ENCODE data around the gene EFCAB8. TPM values are rescaled to one million over a fixed set of nuclear protein-coding genes. Genes with fewer than 3 reads are reported as not detected.
A peak's percentile ranks its signal among the peaks of the same experiment; 100 is the strongest.
"Not testable (repeated sequence)": the region's sequence is repeated elsewhere in the genome, so short reads cannot be mapped to it uniquely, and the experiment has no call there.

The EFCAB8 gene
- total RNA-seq, 2 experiments from 2014 or later: 0.94 to 1.2 TPM

- ChIA-PET POLR2A (no interaction called here), CTCF (interaction anchor here (1.5 kb wide), 1 partner anchor 16 kb away, joined by 5 read pairs; no protein-coding TSS in a partner anchor)
- H3K27me3 Mint-ChIP-seq: no peaks in the 10 kb centered on the region
- H3K36me3 Mint-ChIP-seq (ENCODE audit: low read depth): peaks cover 17% of the 10 kb centered on the region
- no peak for DNase-seq
- no peak overlapping the region for H3K4me3 Mint-ChIP-seq
- H3K27ac Mint-ChIP-seq: peak overlapping the region; percentile 9
- H3K9me3 Mint-ChIP-seq: peaks cover 23% of the 10 kb centered on the region
- peaks cover 32% of the 10 kb centered on the region for H3K4me1 Mint-ChIP-seq
These were observed 102.4 kb downstream of the EFCAB8 start for GRCh38 chr20:32960849-32961731.

- H3K4me3 Mint-ChIP-seq: no peak overlapping the region
- POLR2A ChIA-PET: no interaction called here
- CTCF ChIA-PET: interaction anchor here (1.5 to 1.6 kb wide), 2 partner anchors 12 to 17 kb away, joined by 5 read pairs; no protein-coding TSS in a partner anchor
- H3K4me1 Mint-ChIP-seq: peaks cover 42% of the 10 kb centered on the region
- H3K9me3 Mint-ChIP-seq: peaks cover 19% of the 10 kb centered on the region
- H3K36me3 Mint-ChIP-seq (ENCODE audit: low read depth): peaks cover 12% of the 10 kb centered on the region
- peak overlapping the region; percentile 46 for H3K27ac Mint-ChIP-seq
- H3K27me3 Mint-ChIP-seq: no peaks in the 10 kb centered on the region
- no peak for DNase-seq
These were observed 103.3 kb downstream of the EFCAB8 start for GRCh38 chr20:32962053-32962452.

DNA sequence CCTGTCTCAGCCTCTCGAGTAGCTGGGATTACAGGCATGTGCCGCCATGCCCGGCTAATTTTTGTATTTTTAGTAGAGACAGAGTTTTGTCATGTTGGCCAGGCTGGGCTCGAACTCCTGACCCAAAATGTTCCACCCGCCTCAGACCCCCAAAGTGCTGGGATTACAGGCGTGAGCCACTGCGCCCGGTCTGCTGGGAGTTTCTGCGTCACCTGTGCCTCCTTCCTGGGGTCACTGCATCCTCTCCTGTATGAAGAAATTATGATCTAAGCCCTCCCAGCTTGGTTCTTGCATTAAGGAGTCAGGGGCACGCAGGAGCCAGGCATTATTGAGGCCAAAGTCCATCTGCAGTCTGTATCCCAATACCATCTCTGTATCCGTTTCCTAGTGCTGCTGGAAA, 103.9 kb downstream of the EFCAB8 start:
- H3K4me3 Mint-ChIP-seq; POLR2A ChIA-PET; H3K27me3 Mint-ChIP-seq; DNase-seq; H3K36me3 Mint-ChIP-seq (ENCODE audit: low read depth); H3K27ac Mint-ChIP-seq: not testable (repeated sequence)
- peaks cover 48% of the 10 kb centered on the region for H3K4me1 Mint-ChIP-seq
- H3K9me3 Mint-ChIP-seq: peaks cover 15% of the 10 kb centered on the region
- CTCF ChIA-PET: interaction anchor here (1.5 to 1.6 kb wide), 2 partner anchors 12 to 18 kb away, joined by 5 read pairs; no protein-coding TSS in a partner anchor

- no peak for DNase-seq
- H3K9me3 Mint-ChIP-seq: peaks cover 10% of the 10 kb centered on the region
- H3K36me3 Mint-ChIP-seq (ENCODE audit: low read depth): peaks cover 3% of the 10 kb centered on the region
- peaks cover 53% of the 10 kb centered on the region for H3K4me1 Mint-ChIP-seq
- ChIA-PET CTCF (interaction anchor here (1.6 to 1.7 kb wide), 2 partner anchors 11 to 17 kb away, joined by 3 to 5 read pairs; no protein-coding TSS in a partner anchor), POLR2A (no interaction called here)
- no peaks in the 10 kb centered on the region for H3K27me3 Mint-ChIP-seq
- H3K27ac Mint-ChIP-seq: peak overlapping the region; percentile 72
- no peak overlapping the region for H3K4me3 Mint-ChIP-seq
These were observed 104.5 kb downstream of the EFCAB8 start for GRCh38 chr20:32963176-32963575.

GRCh38 chr20:32964575-32964974, 105.9 kb downstream of the EFCAB8 start:
- POLR2A ChIA-PET: no interaction called here
- no peaks in the 10 kb centered on the region for H3K9me3 Mint-ChIP-seq
- H3K4me3 Mint-ChIP-seq: no peak overlapping the region
- no peaks in the 10 kb centered on the region for H3K27me3 Mint-ChIP-seq
- peaks cover 67% of the 10 kb centered on the region for H3K4me1 Mint-ChIP-seq
- DNase-seq: no peak
- CTCF ChIA-PET: interaction anchor here (1.7 kb wide), 1 partner anchor 18 kb away, joined by 3 read pairs; no protein-coding TSS in a partner anchor
- peak overlapping the region; percentile 57 for H3K27ac Mint-ChIP-seq
- no peaks in the 10 kb centered on the region for H3K36me3 Mint-ChIP-seq (ENCODE audit: low read depth)

DNA sequence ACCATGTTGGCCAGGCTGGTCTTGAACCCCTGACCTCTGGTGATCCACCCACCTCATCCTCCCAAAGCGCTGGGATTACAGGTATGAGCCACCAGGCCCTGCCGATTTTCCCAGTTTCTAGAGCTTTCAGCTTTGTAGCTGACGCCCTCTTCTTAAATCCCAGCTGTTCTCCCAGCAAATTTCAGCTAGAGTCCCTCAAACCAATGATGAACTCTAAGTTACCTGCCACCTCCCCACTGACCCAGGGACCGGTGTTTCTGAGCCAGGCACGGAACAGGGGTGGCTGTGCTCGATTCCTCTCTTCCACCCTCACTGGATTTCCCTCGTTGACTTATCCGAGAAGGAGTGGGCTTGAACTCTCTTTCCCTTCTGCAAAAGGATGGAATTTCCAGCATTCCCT, 106.4 kb downstream of the EFCAB8 start:
- Mint-ChIP-seq H3K36me3 (ENCODE audit: low read depth) (peaks cover 2% of the 10 kb centered on the region), H3K27me3 (no peaks in the 10 kb centered on the region), H3K4me1 (peaks cover 72% of the 10 kb centered on the region), H3K27ac (peak overlapping the region; percentile 69), H3K4me3 (no peak overlapping the region), H3K9me3 (no peaks in the 10 kb centered on the region)
- DNase-seq: no peak
- ChIA-PET CTCF (interaction anchor here (1.0 to 2.3 kb wide), 4 partner anchors 10 to 36 kb away, joined by 3 to 13 read pairs (median 4); no protein-coding TSS in a partner anchor), POLR2A (no interaction called here)

DNA sequence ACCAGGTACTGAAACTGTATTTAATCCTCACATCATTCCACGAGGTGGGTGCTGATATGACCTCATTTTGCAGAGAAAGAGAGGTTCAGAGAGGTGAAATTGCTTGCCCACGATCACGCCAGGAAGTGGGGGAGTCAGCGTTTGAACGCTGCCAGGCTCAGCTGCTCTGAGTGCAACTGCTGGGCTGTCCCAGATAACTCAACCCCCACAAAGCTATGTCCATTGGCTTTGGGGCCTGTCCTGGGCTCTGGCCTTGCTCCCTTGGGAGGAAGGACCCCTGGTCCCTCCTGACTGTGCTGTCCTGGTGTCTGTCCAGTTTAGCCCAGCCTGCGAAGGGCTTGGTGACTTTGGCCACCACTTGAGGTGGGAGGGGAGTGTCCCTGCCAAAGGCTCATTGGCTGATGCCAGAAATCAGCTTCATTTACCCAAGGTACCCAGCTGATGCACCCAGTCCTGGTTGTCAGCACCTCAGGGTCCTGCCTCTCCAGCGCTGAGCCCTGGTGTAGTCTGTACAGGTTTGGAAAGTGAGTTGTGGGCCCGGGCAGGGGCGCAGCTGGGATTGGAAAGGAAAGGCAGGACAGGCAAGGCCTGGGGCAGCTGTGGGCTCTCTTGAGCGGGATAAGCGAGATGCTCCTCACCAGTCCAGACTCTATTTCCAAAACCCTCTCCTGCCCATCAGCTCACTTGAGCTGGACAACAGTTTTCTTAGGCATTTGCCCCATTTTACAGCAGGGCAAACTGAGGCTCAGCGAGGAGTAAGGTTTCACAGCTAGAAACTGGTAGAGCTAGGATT, 107.1 kb downstream of the EFCAB8 start:
- peaks cover 75% of the 10 kb centered on the region for H3K4me1 Mint-ChIP-seq
- peaks cover 2% of the 10 kb centered on the region for H3K36me3 Mint-ChIP-seq (ENCODE audit: low read depth)
- peak; percentile 51 for DNase-seq
- ChIA-PET CTCF (interaction anchor here (0.6 to 2.7 kb wide), 7 partner anchors 8 to 244 kb away, joined by 3 to 17 read pairs (median 4); no protein-coding TSS in a partner anchor), POLR2A (no interaction called here)
- H3K9me3 Mint-ChIP-seq: no peaks in the 10 kb centered on the region
- no peaks in the 10 kb centered on the region for H3K27me3 Mint-ChIP-seq
- peak overlapping the region; percentile 96 for H3K27ac Mint-ChIP-seq
- no peak overlapping the region for H3K4me3 Mint-ChIP-seq

DNA sequence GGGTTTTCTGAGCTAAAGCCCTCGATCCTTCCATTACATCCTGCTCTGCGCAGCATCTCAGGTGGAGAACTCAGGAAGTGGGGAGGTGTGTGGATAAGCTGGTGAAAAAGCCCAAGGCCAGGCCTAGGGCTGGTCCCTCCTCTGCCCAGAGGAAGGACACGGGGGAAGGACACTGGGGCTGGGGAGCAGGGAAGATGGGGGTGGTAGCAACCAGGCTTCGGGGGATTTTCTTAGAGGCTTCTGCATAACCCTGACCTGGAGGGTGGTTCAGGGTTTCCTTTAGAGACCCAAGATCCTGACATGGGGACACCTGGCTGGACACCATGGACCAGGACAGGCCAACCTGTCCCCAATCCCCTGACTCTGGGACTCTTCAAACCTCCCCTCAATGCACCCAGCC, 107.7 kb downstream of the EFCAB8 start:
- DNase-seq: no peak
- ChIA-PET POLR2A (no interaction called here), CTCF (interaction anchor here (0.6 to 2.7 kb wide), 6 partner anchors 9 to 244 kb away, joined by 3 to 17 read pairs (median 6); no protein-coding TSS in a partner anchor)
- H3K27me3 Mint-ChIP-seq: no peaks in the 10 kb centered on the region
- H3K27ac Mint-ChIP-seq: peak overlapping the region; percentile 96
- H3K4me3 Mint-ChIP-seq: no peak overlapping the region
- peaks cover 2% of the 10 kb centered on the region for H3K36me3 Mint-ChIP-seq (ENCODE audit: low read depth)
- peaks cover 72% of the 10 kb centered on the region for H3K4me1 Mint-ChIP-seq
- H3K9me3 Mint-ChIP-seq: no peaks in the 10 kb centered on the region

GRCh38 chr20:32966881-32967781, 108.4 kb downstream of the EFCAB8 start:
- ChIA-PET CTCF (interaction anchor here (0.8 to 2.7 kb wide), 7 partner anchors 9 to 696 kb away, joined by 3 to 17 read pairs (median 4); no protein-coding TSS in a partner anchor), POLR2A (interaction anchor here (0.7 kb wide), 1 partner anchor 33 kb away, joined by 4 read pairs; no protein-coding TSS in a partner anchor)
- Mint-ChIP-seq H3K9me3 (no peaks in the 10 kb centered on the region), H3K27me3 (no peaks in the 10 kb centered on the region), H3K4me3 (peak overlapping the region; percentile 59), H3K4me1 (peaks cover 72% of the 10 kb centered on the region), H3K27ac (peak overlapping the region; percentile 96), H3K36me3 (ENCODE audit: low read depth) (peaks cover 2% of the 10 kb centered on the region)
- peak; percentile 85 for DNase-seq

- peak overlapping the region; percentile 96 for H3K27ac Mint-ChIP-seq
- peaks cover 5% of the 10 kb centered on the region for H3K36me3 Mint-ChIP-seq (ENCODE audit: low read depth)
- H3K27me3 Mint-ChIP-seq: no peaks in the 10 kb centered on the region
- H3K9me3 Mint-ChIP-seq: no peaks in the 10 kb centered on the region
- CTCF ChIA-PET: interaction anchor here (0.8 to 2.7 kb wide), 5 partner anchors 9 to 695 kb away, joined by 3 to 17 read pairs (median 3); no protein-coding TSS in a partner anchor
- peaks cover 67% of the 10 kb centered on the region for H3K4me1 Mint-ChIP-seq
- peak; percentile 56 for DNase-seq
- POLR2A ChIA-PET: no interaction called here
- H3K4me3 Mint-ChIP-seq: peak overlapping the region; percentile 59
These were observed 109.3 kb downstream of the EFCAB8 start for GRCh38 chr20:32967961-32968457.

DNA sequence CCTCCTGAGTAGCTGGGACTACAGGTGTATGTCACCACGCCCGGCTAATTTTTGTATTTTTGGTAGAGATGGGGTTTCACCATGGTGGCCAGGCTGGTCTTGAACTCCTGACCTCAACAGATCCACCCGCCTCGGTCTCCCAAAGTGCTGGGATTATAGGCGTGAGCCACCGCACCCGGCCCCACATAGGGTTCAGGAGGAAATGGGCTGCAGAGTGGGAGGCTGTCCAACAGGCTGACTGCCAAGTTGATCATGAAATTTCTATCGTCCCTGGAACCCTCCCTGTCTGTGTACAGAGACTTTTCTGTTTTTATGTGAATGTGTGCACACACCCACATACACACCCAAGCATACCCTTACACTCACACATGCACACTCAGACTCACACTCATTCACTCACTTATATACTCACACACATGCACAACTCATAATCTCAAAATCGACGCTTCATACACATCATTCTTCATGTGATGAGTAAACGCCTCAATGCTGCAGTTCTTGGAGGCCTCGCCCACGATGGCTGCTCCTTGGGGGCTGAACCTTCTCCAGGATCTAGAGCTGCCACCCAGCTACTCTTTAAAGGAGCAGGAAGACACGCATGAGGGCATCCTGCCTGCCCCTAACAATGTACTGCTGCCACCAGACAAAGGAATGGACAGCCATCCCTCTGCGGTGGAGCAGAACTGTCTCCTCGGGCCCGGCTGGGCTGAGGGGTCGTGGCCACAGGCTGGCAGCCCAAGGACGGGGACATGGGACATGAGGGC, 109.9 kb downstream of the EFCAB8 start:
- H3K9me3 Mint-ChIP-seq: no peaks in the 10 kb centered on the region
- ChIA-PET POLR2A (no interaction called here), CTCF (interaction anchor here (1.1 to 1.2 kb wide), 2 partner anchors 9 to 24 kb away, joined by 3 read pairs; no protein-coding TSS in a partner anchor)
- H3K36me3 Mint-ChIP-seq (ENCODE audit: low read depth): peaks cover 9% of the 10 kb centered on the region
- DNase-seq: no peak
- H3K4me1 Mint-ChIP-seq: peaks cover 61% of the 10 kb centered on the region
- peak overlapping the region; percentile 96 for H3K27ac Mint-ChIP-seq
- no peaks in the 10 kb centered on the region for H3K27me3 Mint-ChIP-seq
- H3K4me3 Mint-ChIP-seq: peak overlapping the region; percentile 0

Measured in activated CD4-positive, alpha-beta T cell treated with anti-CD3 and anti-CD28 coated beads, Interleukin-2, amount 10 ng/mL, durations not matched to agents 7 days and 5 days (primary cell).